Glutamatergic neuron (in vitro differentiated cells): ENCODE data around the gene RADIL. TPM values are rescaled to one million over a fixed set of nuclear protein-coding genes. Genes with fewer than 3 reads are reported as not detected.

ENCODE experiments used
- DNase-seq: peaks from one replicate; pipeline ENCODE4 v3.0.0; 2022
- H3K27ac Mint-ChIP-seq: one replicate; pipeline ENCODE4 v1.8.0; 2020; ENCODE audit warnings: mild to moderate bottlenecking, mixed read lengths, inconsistent platforms; ENCODE audit not compliant: unreplicated experiment
- H3K27me3 Mint-ChIP-seq: one replicate; pipeline ENCODE4 v1.8.0; 2020; ENCODE audit warnings: mild to moderate bottlenecking, moderate library complexity, mixed read lengths, inconsistent platforms; ENCODE audit not compliant: unreplicated experiment
- H3K36me3 Mint-ChIP-seq: one replicate; pipeline ENCODE4 v1.8.0; 2020; ENCODE audit warnings: mild to moderate bottlenecking, mixed read lengths, inconsistent platforms; ENCODE audit not compliant: unreplicated experiment
- H3K4me1 Mint-ChIP-seq: one replicate; pipeline ENCODE4 v1.8.0; 2020; ENCODE audit warnings: mild to moderate bottlenecking, low read depth, mixed read lengths, inconsistent platforms; ENCODE audit not compliant: unreplicated experiment
- H3K4me3 Mint-ChIP-seq: one replicate; pipeline ENCODE4 v1.8.0; 2020; ENCODE audit warnings: mild to moderate bottlenecking, mixed read lengths, inconsistent platforms; ENCODE audit not compliant: unreplicated experiment
- H3K9me3 Mint-ChIP-seq: one replicate; pipeline ENCODE4 v1.8.0; 2020; ENCODE audit warnings: mild to moderate bottlenecking, moderate library complexity, mixed read lengths, inconsistent platforms; ENCODE audit not compliant: unreplicated experiment
- CTCF ChIP-seq: fragments of 200-600 bp; sonication (generic); IDR thresholded peaks from one replicate; pipeline ENCODE4 v1.5.0; 2021; ENCODE audit not compliant: partially characterized antibody, unreplicated experiment
- total RNA-seq: library from RNA; stranded (reverse); fragmentation: NEBNext Ultra II Directional; extraction: Animal tissue kit (Norgen Biotek cat#: 25700); gene quantifications from one replicate; pipeline ENCODE4 v1.2.1, GENCODE V29; 2021; ENCODE audit not compliant: unreplicated experiment

Gene RADIL
- total RNA-seq, 1 donor from 2014 or later = 31.3 TPM

GRCh38 chr7:4919969-4920766 lies 36.7 kb upstream of the RADIL start:
- Mint-ChIP-seq H3K4me3 (no peak overlapping the region), H3K9me3 (no peaks in the 10 kb centered on the region), H3K4me1 (no peaks in the 10 kb centered on the region), H3K36me3 (no peaks in the 10 kb centered on the region), H3K27me3 (no peaks in the 10 kb centered on the region), H3K27ac (no peak overlapping the region)
- TF ChIP-seq CTCF = no peak
- no peak for DNase-seq

- H3K4me1 Mint-ChIP-seq = no peaks in the 10 kb centered on the region
- DNase-seq = no peak
These were observed 32.6 kb upstream of the RADIL start for GRCh38 chr7:4916113-4916512.

GRCh38 chr7:4911111-4911828 lies 27.8 kb upstream of the RADIL start:
- Mint-ChIP-seq H3K4me3 (no peak overlapping the region), H3K27me3 (peaks cover 2% of the 10 kb centered on the region), H3K27ac (no peak overlapping the region), H3K4me1 (no peaks in the 10 kb centered on the region), H3K9me3 (no peaks in the 10 kb centered on the region), H3K36me3 (no peaks in the 10 kb centered on the region)
- no peak for TF ChIP-seq CTCF
- DNase-seq = no peak

More at GRCh38 chr7:4916113-4916512, 32.6 kb upstream of the RADIL start:
- no peak for TF ChIP-seq CTCF
- no peak overlapping the region for H3K27ac Mint-ChIP-seq
- no peaks in the 10 kb centered on the region for H3K9me3 Mint-ChIP-seq
- H3K36me3 Mint-ChIP-seq = no peaks in the 10 kb centered on the region
- no peak overlapping the region for H3K4me3 Mint-ChIP-seq
- peaks cover 2% of the 10 kb centered on the region for H3K27me3 Mint-ChIP-seq

- H3K27me3 Mint-ChIP-seq = no peaks in the 10 kb centered on the region
- no peaks in the 10 kb centered on the region for H3K9me3 Mint-ChIP-seq
- H3K27ac Mint-ChIP-seq = no peak overlapping the region
- no peak for DNase-seq
- TF ChIP-seq CTCF = no peak
- H3K4me3 Mint-ChIP-seq = no peak overlapping the region
- no peaks in the 10 kb centered on the region for H3K36me3 Mint-ChIP-seq
- no peaks in the 10 kb centered on the region for H3K4me1 Mint-ChIP-seq
These were observed 23.2 kb upstream of the RADIL start for GRCh38 chr7:4906682-4907081.

- Mint-ChIP-seq H3K27ac (no peak overlapping the region), H3K9me3 (peaks cover under 1% of the 10 kb centered on the region), H3K36me3 (no peaks in the 10 kb centered on the region), H3K4me1 (no peaks in the 10 kb centered on the region), H3K4me3 (no peak overlapping the region), H3K27me3 (peaks cover 3% of the 10 kb centered on the region)
- DNase-seq = no peak
- no peak for TF ChIP-seq CTCF
These were observed 21.7 kb upstream of the RADIL start for GRCh38 chr7:4905171-4905570.
